HG03108 (cell line): ENCODE measurements around the gene PARK7.
A peak's percentile ranks its signal among the peaks of the same experiment; 100 is the strongest.

Experiments
- ATAC-seq: cut with Tn5 transposase; IDR thresholded peaks from one replicate; pipeline ENCODE4 v1.9.1; 2021; ENCODE audit warnings: moderate library complexity; ENCODE audit not compliant: unreplicated experiment

PARK7 gene

DNA sequence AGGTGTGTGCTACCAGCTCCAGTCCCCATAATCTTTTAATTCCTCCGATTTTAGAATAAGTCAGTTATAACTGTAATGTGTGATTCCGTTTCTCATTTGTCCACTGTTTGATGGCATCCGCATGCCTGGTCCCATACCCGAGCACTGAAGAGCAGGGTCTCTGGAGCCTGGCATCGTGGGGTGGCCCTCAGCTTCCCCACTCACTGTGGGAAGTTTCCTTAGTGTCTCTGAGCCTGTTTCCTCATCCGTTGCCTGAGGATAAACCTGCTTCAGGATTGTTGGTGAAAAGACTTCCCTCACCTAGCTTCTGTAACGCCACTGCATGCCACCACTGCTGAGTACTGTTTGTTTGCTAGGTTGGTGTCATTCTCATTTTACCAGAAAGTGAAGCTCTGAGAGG is 19.5 kb downstream of the PARK7 start:
- ATAC-seq: no peak

DNA sequence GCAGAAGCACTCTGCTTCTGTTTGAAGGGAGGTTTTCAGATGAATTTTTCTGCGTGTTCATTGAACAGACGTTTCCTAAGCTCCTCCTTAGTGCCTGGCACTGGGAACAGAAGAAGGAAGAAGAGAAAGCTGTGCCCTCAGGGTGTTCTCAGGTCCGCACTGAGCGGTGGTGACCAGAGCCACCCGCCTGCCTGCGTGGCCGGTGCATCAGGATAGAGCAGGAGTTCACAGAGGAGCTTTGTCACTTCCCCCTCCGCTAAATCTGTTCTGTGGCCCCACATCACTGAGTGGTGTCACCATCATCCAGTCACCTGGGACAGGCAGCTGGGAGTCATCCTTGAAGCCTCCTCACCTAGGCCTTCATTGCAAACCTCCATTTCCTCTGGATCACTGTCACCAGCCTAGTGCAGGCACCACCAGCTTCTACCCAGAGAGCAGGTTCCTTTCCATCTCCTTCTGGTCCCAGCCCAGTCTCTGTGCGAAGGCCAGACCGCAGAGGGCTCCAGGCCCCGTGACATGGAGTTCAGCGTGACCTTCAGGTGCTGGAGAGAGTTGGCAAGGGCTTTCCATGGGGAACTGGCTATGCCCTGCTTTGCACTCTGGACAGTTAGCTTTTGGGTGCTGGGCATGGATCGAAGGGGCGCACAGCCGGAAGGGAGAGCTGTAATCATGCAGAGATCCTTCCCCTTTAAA is 21.7 kb downstream of the PARK7 start:
- no peak for ATAC-seq

DNA sequence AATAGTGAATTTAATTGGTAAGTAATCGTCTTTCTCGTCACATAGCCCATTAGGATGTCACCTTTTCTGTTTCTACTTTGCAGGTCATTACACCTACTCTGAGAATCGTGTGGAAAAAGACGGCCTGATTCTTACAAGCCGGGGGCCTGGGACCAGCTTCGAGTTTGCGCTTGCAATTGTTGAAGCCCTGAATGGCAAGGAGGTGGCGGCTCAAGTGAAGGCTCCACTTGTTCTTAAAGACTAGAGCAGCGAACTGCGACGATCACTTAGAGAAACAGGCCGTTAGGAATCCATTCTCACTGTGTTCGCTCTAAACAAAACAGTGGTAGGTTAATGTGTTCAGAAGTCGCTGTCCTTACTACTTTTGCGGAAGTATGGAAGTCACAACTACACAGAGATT is 23.3 kb downstream of the PARK7 start:
- no peak for ATAC-seq

DNA sequence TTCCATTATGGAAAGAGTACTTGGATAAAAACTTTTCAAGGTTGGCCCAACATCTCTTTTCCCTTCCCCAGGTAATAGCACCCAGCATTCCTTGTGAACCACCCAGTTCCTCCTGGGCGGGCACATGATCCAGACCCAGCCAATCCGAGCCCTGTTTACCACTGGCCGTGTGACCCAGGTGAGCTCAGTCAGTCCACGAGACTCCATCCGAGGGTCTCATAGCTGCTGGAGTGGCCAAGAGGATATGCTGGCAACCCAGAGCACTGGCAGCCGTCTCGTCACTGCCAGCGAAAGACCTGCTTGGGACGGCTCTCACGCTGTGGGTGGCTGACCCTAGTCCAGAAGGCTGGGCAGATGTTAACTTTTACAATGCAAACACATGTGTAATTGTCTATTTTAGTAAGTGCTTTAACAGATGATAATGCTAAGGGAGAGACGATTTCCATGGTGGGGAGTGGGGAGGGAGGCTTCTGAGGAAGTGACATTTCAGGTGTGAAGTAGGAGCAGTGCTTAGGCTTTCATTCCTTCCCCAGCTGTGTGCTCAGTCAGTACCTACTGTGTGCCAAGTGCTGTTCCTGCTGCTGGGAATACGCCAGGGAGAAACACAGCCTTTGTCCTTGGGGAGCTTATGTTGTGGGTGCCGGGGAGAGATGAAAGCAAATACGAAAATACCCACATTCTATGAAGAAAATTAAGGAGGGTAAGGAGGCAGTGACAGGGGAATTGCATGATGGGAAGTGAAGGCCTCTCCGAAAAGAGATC is 24.5 kb downstream of the PARK7 start:
- ATAC-seq: no peak

DNA sequence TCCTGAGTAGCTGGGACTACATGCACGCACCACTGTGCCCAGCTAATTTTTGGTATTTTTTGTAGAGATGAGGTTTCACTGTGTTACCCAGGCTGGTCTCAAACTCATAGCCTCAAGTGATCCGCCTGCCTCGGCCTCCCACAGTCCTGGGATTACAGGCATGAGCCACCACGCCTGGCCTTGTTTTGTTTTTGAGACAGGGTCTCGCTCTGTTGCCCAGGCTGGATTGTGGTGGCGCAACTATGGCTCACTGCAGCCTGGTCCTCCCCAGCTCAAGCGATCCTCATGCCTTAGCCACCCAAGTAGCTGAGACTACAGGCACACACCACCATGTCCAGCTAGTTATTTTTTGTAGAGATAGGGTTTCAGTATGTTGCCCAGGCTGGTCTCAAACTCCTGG is 26.0 kb downstream of the PARK7 start:
- ATAC-seq: no peak

DNA sequence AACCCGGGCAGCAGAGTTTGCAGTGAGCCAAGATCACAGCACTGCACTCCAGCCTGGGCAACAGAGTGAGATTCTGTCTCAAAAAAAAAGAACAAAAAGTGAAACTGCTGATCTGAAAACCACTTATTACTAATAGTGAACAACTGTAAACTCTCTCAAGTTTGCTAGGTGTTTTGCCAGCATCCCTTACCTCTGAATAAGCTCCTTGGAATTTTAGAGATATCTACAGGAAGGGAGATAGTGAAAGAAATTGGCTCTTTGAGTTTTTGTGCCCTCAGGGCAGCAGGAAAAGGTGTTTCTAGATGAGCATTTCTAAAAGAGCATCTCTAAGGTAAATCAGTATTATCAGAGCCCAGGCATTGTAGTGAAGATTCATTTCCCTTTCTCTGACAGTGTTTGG is 27.1 kb downstream of the PARK7 start:
- ATAC-seq: no peak

DNA sequence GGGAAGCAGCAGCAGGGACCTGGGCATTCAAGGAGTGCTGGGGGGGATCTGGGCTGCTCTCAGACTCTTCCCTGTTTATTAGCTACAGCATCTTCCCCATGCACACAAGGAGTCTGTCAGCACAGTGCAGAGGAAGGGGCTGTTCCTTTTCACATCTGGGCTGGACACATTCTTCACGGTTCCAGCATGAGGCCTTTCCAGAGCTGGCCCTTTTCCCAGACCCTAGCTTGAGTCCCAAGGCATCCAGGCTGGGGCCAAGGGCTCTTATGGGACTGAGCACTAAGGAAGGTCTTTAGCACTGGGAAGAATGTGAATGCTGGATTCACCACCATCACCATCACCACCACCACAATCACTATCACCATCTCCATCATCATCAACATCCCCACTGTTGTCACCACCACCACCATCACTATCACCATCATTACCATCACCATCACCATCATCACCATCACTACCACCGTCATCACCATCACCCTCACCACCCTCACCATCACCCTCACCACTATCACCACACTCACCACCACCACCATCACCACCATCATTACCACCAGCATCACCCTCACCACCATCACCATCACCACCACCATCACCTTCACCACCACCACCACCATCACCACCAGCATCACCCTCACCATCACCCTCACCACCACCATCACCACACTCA is 28.4 kb downstream of the PARK7 start:
- ATAC-seq: no peak

DNA sequence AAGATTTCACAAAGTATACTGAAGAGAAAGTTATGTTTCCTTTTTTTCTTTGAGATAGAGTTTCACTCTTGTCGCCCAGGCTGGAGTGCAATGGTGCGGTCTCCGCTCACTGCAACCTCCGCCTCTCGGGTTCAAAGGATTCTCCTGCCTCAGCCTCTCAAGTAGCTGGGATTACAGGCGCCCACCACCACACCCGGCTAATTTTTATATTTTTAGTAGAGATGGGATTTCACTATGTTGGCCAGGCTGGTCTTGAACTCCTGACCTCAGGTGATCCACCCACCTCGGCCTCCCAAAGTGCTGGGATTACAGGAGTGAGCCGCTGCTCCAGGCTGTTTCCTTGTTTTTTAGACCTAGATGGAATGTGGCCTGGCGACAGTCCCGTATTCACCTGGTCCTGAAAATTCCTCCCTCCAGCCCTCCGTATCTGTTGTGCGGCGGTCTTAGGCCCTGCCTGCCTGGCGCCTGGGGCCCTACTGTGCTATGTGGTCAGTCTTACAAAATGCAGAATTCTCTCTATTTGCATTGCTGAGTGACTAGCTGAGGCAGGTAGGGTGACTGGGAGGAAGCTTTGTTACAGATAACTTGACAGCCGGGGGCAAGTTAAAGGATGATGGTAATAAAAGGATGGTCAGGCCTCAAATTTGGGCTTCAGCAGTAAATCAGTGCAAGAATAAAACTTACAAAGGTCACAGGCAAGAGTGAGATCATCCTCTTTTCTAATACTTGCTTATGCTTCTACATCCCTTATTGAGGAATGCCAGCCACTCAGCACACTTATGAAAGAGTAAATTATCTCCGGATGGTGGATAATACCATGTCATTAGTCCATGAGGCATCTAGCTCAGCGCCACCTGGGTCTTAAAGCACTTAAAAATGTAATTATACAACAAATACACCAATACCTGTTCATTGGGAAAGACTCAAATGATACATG is 30.3 kb downstream of the PARK7 start:
- ATAC-seq: no peak

DNA sequence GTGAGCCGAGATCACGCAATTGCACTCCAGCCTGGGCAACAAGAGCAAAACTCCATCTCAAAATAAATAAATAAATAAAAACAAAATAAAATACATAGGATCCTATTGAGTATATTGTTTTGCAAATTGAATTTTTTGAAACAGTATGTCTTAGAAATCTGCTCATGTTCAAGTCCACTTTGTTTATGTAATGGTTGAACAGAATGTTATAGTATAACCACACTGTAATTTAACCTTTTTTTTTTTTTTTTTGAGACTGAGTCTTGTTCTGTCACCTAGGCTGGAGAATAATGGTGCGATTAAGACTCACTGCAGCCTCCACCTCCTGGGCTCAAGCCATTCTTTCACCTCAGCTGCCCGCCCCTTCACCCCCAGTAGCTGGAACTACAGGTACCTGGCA is 31.4 kb downstream of the PARK7 start:
- no peak for ATAC-seq

DNA sequence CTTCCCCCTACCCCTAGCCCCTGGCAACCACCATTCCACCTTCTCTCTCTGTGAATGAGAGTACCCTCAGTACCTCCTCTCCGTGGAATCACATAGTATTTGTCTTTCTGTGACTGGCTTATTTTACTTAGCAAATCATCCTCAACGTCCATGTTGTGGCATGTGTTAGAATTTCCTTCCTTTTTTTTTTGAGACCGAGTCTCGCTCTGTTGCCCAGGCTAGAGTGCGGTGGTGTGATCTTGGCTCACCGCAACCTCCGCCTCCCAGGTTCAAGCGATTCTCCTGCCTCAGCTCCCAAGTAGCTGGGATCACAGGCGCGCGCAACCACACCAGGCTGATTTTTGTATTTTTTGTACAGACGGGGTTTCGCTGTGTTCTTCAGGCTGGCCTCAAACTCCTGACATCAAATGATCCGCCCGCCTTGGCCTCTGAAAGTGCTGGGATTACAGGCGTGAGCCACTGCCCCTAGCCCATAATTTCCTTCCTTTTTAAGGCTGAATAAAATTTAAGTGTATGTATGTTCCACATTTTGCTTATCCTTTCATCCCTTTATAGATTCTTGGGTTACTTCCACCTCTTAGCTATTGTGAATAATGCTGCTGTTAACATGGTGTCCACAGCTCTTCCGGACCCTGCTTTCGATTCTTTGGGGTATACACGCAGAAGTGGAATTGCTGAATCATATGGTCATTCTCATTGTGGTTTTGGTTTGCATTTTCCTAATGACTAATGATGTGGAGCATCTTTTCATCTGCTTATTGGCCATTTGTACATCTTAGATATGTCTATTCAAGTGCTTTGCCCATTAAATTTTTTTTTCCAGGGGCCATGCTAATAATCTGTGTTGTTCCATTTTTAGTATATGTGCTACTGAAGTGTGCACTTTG is 32.3 kb downstream of the PARK7 start:
- ATAC-seq: peak; percentile 75

DNA sequence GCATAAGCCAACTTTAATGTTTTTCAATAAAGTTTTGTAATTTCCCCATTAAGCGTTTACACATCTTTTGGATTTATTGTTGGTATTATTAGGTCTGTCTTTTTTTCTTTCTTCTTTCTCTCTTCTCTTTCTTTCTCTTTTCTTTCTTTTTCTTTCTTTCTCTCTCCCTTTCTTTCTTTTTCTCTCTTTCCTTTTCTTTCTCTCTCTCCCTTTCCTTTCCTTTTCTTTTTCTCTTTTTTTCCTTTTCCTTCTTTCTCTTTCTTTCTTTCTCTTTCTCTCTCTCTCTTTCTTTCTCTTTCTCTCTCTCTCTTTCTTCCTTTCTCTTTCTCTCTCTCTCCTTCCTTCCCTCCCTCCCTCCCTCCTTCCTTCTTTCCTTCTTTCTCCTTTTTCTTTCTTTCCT is 33.3 kb downstream of the PARK7 start:
- no peak for ATAC-seq

DNA sequence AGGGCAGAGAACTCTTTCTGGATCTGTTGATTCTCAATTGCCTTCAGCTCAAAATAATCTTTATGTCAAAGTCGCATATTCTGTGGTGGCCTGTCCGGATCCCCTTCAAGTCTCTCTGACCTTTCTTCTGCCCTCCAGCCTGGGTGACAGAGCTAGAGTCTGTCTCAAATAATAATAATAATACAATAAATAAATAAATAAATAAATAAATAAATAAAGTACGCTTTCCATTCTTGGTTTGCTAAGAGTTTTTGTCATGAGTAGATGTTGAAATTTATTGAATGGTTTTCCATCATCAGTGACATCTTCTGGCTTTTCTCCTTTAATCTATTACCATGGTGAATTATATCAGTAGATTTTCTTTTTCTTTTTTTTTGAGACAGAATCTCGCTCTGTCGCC is 33.9 kb downstream of the PARK7 start:
- no peak for ATAC-seq

DNA sequence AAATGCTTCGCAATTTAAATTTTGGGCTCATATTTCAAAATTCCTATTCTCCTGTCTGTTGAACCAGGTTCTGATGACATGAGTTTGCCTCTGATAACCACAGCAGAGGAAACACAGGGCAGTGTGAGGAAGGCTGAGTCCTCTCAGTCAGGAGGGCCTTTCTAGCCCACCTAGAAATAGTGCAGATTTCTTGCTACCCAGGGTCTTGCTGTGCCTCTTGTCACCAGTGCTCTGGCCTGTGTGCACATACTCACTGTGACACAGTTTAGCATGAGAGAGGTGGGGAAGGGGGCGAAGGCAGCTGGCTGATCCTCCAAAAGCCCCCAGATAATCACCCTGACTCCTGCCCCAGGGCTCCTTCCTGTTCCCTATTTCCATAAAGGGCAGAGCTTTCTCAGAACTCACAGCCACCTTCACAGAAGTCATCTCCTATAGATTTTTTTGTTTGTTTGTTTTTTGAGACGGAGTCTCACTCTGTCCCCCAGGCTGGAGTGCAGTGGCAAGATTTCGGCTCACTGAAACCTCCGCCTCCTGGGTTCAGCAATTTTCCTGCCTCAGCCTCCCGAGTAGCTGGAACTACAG is 40.9 kb downstream of the PARK7 start:
- no peak for ATAC-seq

DNA sequence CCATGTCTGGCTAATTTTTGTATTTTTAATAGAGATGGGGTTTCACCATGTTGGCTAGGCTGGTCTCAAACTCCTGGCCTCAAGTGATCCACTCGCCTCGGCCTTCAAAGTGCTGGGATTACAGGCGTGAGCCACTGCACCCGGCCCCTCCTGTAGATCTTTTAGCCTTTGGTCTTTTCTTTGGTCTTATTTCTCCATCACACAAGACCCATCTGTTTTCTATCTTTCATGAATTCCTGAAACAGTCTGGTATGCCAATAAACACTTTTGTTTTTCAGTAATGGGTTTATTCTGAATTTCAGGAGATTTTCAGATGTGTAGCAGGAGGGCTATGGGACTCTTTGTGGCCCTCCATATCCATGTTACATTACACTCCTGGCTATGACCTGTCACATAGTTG is 41.4 kb downstream of the PARK7 start:
- no peak for ATAC-seq

DNA sequence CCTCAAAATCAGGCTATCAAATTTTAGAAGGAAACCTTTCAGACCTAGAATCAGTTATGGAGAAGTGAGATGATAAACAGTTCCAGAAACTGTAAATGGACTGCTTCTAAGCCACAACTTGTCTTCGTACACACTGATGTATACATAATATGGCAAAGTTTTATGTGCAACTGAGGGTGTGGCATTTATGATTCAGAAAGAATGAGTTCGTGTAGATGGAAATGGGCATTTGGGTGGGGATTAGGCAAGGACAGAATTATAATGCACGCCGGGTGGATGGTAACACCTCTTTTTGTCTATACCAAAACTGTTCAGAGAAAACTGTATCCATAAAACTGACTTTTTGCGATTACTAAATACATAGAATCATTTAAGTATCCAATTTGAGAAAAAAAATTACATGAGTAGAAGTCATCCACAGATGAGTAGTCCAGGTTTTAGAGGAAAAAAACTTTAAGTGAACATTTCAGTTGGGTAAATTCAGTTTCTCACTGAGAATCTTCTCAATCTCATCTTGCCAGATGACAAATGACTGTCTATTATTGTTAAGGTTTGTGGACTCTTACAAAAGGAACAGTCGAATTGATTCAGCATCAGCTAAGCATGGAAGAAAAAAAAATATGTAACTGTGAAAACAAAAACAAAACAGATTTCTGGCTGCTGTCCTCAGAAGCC is 42.1 kb downstream of the PARK7 start:
- no peak for ATAC-seq

DNA sequence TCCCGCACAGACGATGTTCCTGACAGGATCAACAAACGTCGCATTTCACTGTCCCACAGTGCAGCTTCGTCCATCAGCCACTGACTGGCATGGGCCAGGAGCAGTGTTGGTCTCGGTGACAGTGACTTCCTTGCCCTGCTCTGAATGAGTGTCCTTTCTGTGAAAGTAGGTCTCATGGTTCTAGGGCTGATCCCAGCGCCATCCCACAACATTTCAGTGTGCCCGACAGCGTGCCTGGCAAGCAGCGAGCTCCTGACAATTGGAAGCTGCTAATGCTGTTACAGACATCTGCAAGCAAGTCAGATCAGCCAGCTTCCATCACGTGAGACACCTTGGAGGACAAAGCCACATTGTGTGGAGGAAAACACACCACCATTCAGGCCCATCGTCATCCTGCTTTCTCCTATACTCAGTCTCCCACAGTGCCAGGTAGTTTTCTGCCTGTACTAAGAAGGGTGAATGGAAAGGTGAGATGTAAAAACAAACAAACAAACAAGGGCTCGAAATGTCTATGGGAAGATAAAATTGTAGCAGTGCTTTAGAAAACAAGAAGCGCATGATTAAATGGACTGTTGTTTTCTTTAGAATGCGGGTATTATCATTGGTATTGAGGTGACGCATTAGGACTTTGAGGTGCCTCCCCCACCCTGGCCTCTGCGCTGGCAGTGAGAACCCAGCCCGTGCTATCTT is 42.7 kb downstream of the PARK7 start:
- no peak for ATAC-seq

DNA sequence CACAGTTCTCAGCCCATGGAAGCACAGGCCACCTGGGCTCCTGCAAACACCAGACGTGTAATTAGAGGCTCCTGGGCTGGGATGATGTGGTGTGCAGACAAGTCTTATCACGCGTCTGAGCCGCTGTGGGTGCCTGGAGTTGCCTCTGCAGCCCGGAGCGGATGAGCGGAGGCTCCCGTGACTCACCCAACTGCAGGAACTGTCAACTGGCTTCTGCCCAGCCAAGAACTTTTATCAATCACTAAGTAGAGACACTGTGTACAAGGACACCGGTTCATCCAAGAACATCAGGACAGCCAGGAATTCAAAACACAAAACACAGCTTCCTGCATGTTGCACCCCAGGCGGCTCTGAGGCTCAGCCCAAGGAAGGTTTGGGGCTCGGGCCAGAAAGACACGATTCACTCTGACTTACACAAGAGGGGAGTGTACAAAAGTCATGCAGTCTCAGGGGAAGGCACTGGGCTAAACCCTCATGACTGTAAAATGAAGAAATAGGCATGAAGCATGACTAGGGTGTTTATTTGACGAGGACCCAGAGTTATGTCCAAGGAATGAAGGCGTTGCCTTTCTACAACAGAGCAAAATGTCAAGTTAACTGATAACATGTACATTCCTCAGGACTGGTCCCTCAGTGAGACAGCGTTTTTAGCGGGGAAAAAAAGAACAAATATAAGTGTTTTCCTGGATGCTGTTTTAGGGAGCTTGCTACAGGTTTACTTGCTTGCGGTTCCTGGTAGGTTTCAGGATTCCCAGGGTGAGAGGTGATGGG is 43.5 kb downstream of the PARK7 start:
- no peak for ATAC-seq
